CD1c-positive myeloid dendritic cell (primary cell): Measurements from ENCODE around the gene UNC5A.
A peak's percentile ranks its signal among the peaks of the same experiment; 100 is the strongest.

ENCODE experiments used
- DNase-seq: peaks from one replicate; pipeline ENCODE4 v3.0.0-alpha.2; 2016; ENCODE audit errors: extremely low spot score

Gene UNC5A

DNA sequence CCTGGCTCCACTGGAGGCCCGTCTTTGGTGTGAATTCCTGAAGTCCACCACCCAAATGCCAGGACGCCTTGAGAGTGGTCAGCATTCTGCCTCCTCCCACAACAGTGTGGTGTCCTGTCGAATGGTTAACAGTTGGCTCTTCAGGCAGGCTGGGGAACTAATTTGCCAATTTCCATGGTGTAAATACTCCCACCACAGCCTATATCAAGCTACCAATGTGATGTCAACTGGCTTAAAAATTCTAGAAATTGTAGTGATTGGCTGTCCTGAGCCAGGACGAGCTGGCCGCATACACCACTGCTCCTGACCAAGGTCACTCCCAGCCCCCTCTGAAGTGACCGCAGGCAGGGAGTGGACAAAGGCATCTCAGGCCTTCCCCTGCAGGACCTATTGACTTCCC, 11.1 kb downstream of the UNC5A start:
- no peak for DNase-seq

DNA sequence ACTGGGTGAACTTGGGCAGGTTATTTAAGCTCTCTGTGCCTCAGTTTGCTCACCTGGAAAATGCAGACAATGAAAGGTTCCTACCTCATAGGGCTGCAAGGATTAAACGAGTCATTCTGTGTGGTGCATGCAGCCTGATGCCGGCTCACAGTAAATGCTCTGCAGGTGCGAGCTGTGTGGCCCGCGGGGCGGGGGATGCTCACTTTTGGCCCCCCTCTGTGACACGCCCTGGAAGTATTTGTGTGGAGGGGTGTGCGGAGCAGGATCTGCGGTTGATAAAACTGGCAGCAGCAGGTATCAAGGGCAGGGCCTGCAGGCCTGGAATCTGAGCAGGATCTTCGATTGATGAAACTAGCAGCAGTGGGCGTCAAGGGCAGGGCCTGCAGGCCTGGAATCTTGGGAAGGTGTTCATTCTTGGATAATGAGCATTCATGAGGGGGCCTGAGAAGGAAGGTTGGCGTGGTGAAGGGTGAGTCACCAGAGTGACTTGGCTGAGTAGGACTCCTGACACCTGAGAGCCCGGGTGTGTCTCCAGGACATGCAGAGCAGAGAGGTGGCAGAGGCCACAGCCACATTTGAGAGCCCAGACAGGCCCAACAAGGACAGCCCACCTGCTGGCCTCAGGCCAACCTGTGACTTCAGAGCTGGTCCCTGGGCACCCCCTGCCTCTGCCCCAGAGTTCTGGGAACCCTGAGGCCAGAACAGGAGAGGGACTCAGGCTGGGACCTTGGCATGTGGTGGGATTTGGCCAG, 11.9 kb downstream of the UNC5A start:
- no peak for DNase-seq

DNA sequence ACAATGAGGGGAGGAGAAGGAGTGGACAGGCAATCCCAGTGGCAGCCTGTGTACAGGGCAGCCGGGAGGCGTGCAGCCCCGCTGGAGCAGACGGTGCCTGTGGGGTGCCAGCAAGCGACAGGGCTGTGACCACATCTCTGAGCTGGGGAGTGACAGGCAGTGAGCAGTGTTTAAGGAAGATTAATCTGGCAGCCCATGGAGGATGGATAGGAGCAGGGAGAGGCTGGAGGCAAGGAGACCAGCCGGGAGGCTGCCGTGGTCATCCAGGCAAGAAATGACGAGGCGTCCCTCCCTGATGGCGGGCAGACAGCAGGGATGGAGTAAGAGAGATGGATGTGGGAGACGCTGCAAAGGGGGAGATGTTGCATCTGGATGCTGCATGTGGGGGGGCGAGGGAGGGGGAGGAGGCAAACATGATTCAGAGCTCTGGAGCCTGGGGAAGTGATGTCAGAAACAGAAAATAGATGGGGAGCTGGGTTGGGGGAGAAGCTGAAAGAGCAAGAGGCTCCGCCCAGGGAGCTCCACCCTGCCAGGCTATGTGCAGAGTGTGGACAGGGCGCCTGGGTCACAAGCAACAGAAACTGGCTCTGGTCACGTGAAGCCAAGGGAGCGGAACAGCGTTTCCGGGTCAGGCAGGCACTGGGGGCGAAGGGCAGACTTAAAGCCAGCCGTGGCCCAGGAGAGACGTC, 12.6 kb downstream of the UNC5A start:
- DNase-seq: no peak

DNA sequence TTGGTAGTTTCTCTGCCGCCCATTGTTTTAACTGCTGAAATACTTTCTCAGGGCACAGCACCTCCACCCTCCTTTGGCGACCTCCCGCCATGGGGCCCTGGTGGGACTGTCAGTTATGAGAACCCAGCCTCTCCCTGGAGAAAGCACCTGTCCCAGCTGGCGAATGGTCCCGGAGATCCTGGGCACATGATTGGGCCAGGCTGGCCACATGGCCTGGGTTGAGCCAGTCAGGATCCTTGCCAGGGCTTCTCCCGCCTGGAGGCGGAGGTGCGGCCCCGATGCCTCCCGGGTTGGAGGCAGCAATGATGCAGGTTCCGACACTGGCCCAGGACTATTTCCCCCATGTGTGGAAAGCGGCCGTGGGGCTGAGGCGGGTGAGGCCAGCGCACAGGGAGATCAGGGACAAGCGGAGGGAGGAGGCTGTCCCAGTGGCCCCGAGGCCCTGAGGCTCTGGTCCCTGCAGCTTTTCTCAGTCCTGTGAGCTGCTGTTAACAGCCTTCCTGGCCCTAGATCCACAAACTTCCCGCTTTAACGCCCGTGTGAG, 13.6 kb downstream of the UNC5A start:
- no peak for DNase-seq

DNA sequence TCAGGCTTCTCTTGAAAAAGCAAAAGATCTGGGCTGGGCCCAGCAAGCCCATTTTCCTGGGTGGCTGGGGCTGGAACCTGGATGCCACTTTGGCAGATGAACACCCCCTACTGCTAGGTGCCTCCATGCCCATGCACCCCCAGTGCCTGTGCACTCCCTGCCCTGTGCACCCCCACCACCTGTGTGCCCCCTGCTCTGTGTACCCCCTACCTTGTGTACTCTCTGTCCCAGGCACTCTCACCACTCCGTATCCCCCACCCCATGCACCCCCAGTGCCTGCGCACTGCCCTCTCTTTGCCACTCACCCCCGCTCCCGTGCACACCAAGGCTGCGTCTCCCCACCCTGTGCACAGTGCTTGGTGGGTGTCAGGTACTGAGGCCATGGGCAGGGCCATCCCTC, 14.2 kb downstream of the UNC5A start:
- no peak for DNase-seq

DNA sequence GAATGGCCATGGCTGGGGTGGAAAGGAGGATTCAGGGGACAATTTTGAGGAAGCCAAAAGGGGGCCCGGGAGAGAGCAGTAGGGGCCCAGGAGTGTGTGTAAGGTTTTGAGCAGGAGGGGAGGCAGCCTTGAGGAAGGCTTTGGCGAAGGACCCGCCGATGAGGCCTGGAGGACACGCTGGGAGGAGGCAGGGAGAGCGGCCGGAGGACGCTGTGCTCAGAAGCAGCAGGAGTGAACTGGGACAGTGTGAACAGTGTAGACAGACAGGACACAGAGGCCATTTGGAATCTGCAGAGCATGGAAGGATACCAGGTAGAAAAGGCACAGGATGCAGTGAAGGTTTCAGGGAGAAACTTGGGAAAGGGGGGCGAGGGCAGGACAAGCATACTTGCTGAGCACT, 14.9 kb downstream of the UNC5A start:
- DNase-seq: no peak

DNA sequence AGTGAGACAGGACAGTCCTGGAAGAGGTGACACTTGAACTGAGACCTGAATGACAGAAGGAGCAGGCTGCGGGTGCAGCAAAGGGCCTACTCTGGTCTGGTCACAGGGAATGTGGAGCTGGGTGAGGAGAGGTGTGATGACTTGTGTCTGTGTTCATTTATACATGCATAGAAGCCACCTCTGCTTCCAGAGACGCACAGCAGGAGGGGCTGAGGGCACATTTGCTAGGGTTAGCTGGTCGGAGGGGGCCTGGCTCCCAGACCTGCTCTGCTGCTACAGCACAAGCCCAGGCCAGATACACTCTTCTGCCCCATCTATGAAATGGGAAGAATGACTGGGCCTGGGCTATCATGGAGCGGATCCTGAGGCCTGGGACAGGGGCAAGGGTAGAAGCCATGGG, 15.6 kb downstream of the UNC5A start:
- no peak for DNase-seq

DNA sequence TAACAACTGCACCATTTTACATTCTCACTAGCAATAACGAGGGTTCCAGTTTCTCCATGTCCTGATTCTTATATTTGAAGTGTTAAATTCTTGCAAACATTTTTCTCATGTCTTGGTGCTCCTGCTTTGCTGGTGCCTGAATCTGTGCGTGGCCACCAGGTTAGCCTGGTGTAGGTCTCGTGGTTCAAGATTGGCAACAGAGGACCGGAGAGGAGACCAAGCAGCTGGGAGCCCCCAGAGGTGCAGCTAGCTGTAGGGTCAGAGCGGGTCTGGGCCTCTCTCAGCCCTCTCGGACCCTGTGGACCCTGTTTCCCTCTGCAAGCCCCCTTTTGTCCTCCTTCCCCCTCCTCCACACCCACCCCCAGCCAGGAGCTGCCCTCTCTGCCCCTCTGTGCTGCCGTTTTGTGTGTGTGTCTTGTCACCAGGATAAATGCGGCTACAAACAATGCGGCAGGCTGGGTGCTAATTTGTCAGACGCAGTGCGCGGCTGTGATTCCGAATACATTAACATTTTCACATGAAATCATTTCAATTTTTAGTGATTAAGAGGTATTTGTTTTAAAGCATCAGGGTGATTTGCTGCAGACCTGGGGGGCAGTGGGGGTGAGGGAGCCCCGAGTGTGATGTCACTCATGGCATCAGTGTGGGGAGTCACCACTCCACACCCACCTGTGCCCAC, 17.5 kb downstream of the UNC5A start:
- DNase-seq: no peak

DNA sequence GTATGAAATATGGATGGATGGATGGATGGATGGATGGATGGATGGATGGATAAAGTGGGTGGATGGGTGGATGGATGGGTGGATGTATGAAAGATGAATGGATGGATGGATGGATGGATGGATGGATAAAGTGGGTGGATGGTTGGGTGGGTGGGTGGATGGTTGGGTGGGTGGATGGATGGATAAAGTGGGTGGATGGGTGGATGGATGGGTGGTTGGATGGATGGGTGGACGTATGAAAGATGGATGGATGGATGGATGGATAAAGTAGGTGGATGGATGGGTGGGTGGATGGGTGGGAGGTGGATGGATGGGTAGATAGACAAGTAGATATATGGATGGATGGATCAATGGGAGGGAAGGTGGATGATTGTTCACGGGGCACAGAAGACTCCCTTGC, 19.0 kb downstream of the UNC5A start:
- no peak for DNase-seq

DNA sequence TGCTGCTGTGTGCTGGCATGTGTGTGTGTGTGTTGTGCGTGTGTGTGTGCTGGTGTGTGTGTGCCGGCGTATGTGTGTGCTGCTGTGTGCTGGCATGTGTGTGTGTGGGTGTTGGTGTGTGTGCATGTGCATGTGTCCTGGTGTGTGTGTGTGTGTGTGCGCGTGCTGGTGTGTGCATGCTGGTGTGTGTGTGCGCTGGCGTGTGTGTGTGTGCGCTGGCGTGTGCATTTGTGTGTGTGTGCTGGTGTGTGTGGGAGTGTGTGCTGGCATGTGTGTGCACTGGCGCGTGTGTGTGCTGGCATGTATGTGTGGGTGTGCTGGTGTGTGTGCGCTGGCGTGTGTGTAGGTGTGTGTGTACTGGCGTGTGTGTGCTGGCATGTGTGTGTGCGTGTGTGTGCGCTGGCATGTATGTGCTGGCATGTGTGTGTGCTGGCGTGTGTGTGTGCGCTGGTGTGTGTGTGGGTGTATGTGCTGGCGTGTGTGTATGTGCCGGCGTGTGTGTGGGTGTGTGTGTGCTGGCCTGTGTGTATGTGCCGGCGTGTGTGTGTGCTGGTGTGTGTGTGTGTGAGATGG, 20.1 kb downstream of the UNC5A start:
- DNase-seq: no peak

DNA sequence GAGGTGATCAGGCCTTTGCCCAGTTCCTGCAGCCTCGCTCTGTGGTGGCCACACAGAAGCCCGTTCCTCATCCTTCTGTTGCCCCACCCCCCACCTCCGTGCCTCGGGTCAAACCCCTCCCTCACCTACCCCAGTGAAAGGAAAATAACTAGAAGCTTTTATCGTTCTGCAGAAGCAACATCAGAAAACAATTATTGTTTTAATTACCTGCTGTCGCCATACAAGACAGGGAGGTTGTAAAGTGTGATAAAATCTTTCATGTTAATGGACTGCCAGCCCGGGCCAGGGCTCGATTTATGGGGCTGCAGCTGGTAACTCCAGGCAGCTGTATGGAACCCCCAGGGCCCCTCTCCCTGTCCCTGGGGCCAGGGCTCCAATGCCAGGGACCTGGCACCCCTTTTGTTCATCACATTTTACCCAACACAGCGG, 20.6 kb downstream of the UNC5A start:
- no peak for DNase-seq

DNA sequence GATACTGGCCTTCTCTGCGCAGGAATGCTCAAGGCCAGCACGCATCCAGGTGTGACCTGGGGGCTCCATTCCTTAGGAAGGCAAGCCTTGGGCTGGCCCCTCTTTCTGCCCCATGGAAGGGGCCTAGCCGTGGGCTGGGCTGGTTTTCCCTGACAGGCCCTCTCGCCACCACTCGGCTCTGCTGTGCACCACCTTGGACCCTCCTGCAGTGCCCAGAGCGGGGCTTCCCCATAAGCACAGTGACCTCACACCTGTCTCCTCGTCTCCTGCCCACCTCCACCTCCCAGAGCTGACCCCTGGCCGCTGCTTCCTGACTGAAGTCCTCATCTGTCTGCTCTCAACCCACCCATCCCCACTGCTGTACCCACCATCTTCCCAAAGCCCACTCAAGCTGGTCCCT, 21.1 kb downstream of the UNC5A start:
- no peak for DNase-seq

DNA sequence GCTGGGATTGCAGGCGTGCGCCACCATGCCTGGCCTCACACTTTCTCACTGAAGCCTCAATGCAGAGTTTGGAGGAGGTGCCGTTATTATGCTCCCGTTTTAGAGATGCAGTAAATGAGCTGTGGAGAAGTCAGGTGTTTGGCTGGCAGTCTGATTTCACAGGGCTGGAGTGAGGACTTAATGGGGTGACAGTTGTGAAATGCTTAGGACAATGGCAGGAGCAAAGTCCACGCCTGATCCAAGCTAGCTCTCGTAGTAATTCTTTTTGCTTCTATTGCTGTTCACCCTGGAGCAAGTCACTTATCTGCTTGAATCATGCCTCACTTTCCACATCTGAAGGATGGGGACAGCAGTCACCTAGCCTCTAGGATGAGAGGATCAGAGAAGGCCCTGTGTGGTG, 21.8 kb downstream of the UNC5A start:
- DNase-seq: no peak

DNA sequence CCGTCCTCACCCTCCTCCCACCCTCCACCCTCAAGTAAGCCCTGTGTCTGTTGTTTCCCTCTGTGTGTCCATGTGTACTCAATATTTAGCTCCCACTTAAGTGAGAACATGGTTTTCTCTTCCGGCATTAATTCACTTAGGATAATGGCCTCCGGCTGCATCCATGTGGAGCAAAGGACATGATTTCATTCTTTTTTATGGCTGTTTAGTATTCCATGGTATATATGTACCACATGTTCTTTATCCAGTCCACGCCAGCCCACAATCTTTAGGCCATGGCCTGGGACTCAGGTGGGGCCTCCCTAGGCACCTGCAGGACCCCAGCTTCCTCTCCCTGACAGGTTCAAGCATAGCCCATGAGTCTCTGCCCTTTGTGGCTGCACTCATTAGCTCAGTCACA, 22.9 kb downstream of the UNC5A start:
- DNase-seq: no peak

DNA sequence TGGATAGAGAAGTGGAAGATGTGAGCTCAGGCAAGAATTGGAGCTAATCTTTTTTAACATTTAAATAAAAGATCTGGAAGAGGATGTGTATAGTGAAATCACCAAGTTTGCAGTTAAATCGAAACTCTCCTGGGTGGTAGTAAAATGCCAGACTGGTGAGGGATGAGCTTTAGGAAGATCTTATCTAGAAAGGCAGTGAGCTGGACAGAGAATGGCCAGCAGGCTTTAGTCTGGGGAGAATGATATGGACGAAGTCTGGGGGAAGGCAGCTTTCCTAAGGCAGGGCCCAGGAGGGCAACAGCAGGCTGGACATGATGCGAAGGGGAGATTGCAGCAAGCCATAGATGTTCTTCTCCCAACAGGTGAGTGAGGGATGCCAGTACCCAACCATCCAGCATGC, 25.6 kb downstream of the UNC5A start:
- DNase-seq: no peak

DNA sequence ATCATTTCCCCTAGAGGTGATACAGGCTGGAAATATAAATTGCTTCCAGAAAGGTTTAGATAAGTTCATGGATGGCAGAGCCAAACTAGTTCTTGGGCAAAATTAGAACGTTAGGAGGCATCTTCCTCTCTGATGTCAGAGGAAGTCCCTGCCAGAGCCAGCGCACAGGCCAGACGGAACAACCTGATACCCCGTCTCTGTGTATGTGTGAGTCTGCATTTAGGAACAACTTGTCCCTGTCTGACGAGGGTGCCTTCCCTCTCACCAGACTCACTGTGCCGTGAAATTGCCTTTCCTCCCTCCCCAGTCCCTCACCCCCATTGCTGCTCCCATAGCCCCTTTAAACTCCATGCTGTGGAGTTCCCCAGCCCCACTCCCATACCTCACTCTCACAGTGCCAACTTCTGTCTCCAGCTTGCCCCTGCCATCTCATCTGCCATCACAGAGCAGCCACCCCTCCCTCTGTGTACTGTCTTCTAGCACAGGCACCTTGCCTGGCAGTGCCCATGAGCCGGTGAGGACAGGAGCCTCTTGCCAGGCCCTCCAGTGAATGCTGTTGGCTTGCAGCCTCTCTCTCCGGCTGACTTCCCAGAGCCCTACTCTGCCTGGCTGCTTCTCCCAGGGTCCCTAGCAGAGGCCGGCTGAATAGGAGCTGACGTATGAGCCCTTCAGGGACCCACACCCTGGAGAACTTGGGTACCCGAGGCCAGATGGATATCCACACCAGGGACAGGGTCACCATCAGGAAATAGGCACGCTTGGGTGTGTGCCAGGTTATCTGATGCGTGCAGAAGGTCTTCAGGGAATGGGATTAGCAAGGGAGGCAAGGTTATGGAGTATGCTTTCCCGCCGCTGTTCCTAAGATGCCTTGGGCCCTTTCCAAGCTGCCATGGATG, 26.7 kb downstream of the UNC5A start:
- no peak for DNase-seq

DNA sequence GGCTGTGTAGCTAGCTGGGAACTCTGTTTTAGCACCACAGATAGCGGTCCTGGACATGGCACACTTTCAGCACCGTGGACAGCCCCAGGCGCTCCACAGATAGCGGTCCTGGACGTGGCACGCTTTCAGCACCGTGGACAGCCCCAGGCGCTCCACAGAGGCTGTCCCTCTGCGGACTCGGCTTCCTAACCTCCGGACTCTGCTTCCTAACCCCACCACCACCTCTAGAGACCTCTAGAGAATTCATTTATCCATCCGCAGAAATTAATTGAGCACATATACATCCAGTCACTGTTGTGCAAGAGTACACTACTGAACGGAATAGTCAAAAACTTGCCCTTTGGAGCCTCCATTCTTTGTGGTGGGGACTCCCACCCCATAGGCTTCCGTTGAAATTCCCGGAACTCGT, 27.4 kb downstream of the UNC5A start:
- peak; percentile 87 for DNase-seq

DNA sequence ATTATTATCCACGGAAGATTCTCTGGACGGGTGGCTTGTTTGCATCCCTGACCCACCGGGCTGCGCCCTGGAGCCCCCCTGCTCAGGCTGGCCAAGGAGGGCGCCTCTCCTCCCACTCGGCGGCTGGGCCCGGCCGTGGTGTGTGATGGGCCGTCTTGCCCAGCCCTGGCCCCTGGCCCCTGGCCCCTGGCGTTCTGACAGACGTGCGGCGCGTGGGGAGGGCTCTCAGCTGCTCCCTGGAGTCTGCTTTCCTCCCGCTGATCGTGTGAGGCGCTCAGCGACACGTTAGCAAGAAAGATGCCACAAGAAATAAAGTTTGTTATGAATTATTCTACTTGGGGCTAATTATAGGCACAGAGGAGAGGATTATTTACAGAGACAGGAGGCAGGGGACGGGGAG, 33.3 kb downstream of the UNC5A start:
- no peak for DNase-seq

DNA sequence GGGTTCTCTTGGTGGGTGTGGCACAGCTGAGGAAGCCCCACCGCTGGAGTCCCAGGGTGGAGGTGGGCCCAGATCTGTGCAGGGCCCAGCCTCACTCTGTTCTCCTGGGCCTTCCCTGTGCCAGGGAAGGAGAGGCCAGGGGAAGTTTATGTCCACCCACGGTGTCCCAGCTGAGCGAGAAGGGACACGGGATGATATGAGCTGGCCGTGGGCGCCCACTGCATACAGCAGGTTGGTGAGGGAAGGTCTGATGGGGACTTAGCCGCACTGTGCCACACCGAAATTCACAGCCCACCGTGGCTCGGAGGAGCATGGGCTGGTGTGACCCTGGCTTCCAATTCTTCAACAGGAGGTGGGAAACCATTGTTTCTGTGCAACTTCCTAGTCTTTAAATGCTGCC, 33.9 kb downstream of the UNC5A start:
- no peak for DNase-seq

DNA sequence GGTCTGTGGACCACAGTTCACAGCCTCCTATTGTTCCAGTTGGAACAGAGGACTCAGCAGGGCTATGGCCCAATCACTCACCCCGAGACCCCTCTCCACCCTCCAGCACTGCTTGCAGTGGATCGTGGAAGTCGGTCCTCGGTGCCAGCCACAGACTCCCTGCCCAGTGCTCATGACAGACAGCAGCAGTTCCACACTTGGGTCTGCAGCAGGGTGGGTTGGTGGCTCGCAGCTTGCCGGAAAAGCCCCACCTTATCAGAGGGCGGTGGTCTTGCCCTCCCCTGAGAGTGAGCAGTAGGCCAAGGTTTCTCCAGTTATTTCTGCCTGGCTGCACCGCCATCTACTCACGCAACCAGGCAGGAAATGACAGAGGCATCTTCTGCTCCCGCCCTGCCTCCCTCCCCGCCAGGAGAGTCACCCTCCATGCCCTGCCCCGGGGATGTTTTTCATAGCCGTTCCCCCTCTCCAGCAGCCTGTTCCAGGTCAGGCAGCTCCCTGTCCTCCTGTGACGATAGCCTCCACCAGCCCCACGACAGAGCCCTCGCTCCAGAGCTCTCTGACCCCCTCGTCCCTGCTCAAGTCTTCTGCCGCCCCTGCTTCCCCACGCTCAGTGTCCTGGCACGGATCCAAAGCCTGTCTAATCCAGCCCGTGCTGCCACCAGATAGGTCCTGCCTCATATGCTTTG, 34.5 kb downstream of the UNC5A start:
- DNase-seq: no peak

DNA sequence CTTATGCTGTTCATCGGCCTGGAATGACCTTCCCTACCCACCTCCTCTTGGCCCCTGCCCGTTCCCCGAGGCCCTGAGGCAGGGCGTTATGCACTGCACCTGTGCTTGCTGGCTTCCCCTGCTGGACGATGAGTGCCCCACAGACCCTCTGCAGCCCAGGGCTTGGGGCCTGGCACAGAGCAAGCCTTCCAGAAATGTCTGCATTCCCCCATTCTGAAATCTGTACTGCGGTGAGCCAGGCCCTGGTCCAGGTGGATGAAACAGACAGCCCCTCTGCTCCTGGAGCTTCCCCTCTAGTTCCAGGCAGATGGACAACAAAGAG, 35.0 kb downstream of the UNC5A start:
- DNase-seq: no peak
